Glutamatergic neuron (in vitro differentiated cells): ENCODE results near the gene HOXB6. TPM values are rescaled to one million over a fixed set of nuclear protein-coding genes. Genes with fewer than 3 reads are reported as not detected.

Experiments
- DNase-seq: peaks from one replicate; pipeline ENCODE4 v3.0.0; 2022
- H3K27ac Mint-ChIP-seq: one replicate; pipeline ENCODE4 v1.8.0; 2020; ENCODE audit warnings: mild to moderate bottlenecking, mixed read lengths, inconsistent platforms; ENCODE audit not compliant: unreplicated experiment
- H3K27me3 Mint-ChIP-seq: one replicate; pipeline ENCODE4 v1.8.0; 2020; ENCODE audit warnings: mild to moderate bottlenecking, moderate library complexity, mixed read lengths, inconsistent platforms; ENCODE audit not compliant: unreplicated experiment
- H3K36me3 Mint-ChIP-seq: one replicate; pipeline ENCODE4 v1.8.0; 2020; ENCODE audit warnings: mild to moderate bottlenecking, mixed read lengths, inconsistent platforms; ENCODE audit not compliant: unreplicated experiment
- H3K4me1 Mint-ChIP-seq: one replicate; pipeline ENCODE4 v1.8.0; 2020; ENCODE audit warnings: mild to moderate bottlenecking, low read depth, mixed read lengths, inconsistent platforms; ENCODE audit not compliant: unreplicated experiment
- H3K4me3 Mint-ChIP-seq: one replicate; pipeline ENCODE4 v1.8.0; 2020; ENCODE audit warnings: mild to moderate bottlenecking, mixed read lengths, inconsistent platforms; ENCODE audit not compliant: unreplicated experiment
- H3K9me3 Mint-ChIP-seq: one replicate; pipeline ENCODE4 v1.8.0; 2020; ENCODE audit warnings: mild to moderate bottlenecking, moderate library complexity, mixed read lengths, inconsistent platforms; ENCODE audit not compliant: unreplicated experiment
- CTCF ChIP-seq: fragments of 200-600 bp; sonication (generic); IDR thresholded peaks from one replicate; pipeline ENCODE4 v1.5.0; 2021; ENCODE audit not compliant: partially characterized antibody, unreplicated experiment
- total RNA-seq: library from RNA; stranded (reverse); fragmentation: NEBNext Ultra II Directional; extraction: Animal tissue kit (Norgen Biotek cat#: 25700); gene quantifications from one replicate; pipeline ENCODE4 v1.2.1, GENCODE V29; 2021; ENCODE audit not compliant: unreplicated experiment

HOXB6 gene
- total RNA-seq, 1 donor from 2014 or later, result not detected

GRCh38 chr17:48592577-48592976 lies 12.2 kb downstream of the HOXB6 start:
- no peak overlapping the region for H3K4me3 Mint-ChIP-seq
- peaks cover 1% of the 10 kb centered on the region for H3K36me3 Mint-ChIP-seq
- peaks cover 52% of the 10 kb centered on the region for H3K27me3 Mint-ChIP-seq
- peaks cover 8% of the 10 kb centered on the region for H3K9me3 Mint-ChIP-seq
- H3K27ac Mint-ChIP-seq, result no peak overlapping the region
- DNase-seq, result no peak
- peaks cover 2% of the 10 kb centered on the region for H3K4me1 Mint-ChIP-seq
- TF ChIP-seq CTCF, result no peak

- no peak for DNase-seq
- H3K4me3 Mint-ChIP-seq, result no peak overlapping the region
- peaks cover 3% of the 10 kb centered on the region for H3K36me3 Mint-ChIP-seq
- H3K27ac Mint-ChIP-seq, result no peak overlapping the region
- no peak for TF ChIP-seq CTCF
- peaks cover 56% of the 10 kb centered on the region for H3K27me3 Mint-ChIP-seq
- H3K9me3 Mint-ChIP-seq, result peaks cover 9% of the 10 kb centered on the region
- peaks cover 3% of the 10 kb centered on the region for H3K4me1 Mint-ChIP-seq
Measured at GRCh38 chr17:48592057-48592514, 12.7 kb downstream of the HOXB6 start.

GRCh38 chr17:48591255-48592056 lies 13.3 kb downstream of the HOXB6 start:
- no peak for TF ChIP-seq CTCF
- H3K9me3 Mint-ChIP-seq, result peaks cover 8% of the 10 kb centered on the region
- DNase-seq, result no peak
- peaks cover 50% of the 10 kb centered on the region for H3K27me3 Mint-ChIP-seq
- peaks cover 5% of the 10 kb centered on the region for H3K4me1 Mint-ChIP-seq
- H3K36me3 Mint-ChIP-seq, result peaks cover 3% of the 10 kb centered on the region
- H3K4me3 Mint-ChIP-seq, result no peak overlapping the region
- no peak overlapping the region for H3K27ac Mint-ChIP-seq

GRCh38 chr17:48590607-48591161 lies 14.1 kb downstream of the HOXB6 start:
- H3K4me1 Mint-ChIP-seq, result peaks cover 9% of the 10 kb centered on the region
- H3K27me3 Mint-ChIP-seq, result peaks cover 53% of the 10 kb centered on the region
- no peak overlapping the region for H3K4me3 Mint-ChIP-seq
- no peak for TF ChIP-seq CTCF
- no peak overlapping the region for H3K27ac Mint-ChIP-seq
- peaks cover 8% of the 10 kb centered on the region for H3K9me3 Mint-ChIP-seq
- no peak for DNase-seq
- peaks cover 3% of the 10 kb centered on the region for H3K36me3 Mint-ChIP-seq
